Sigmoid colon (tissue), 4 donors: ENCODE data around the gene RSBN1L.

Experiments
- CTCF ChIP-seq, 4 experiments: fragments of 450-650 bp in 3 of 4; fragments of 200-600 bp in 1 of 4; IDR thresholded peaks; one replicate each; pipeline ENCODE4 v1.5.1; 2016 to 2019; ENCODE audit warnings: antibody characterized with exemption in 4 of 4, mild to moderate bottlenecking in 3 of 4, moderate library complexity in 2 of 4
- POLR2A ChIP-seq, 2 donors: fragments of 450-650 bp; IDR thresholded peaks; one replicate each; pipeline ENCODE4 v1.6.1; 2016; ENCODE audit warnings: antibody characterized with exemption in 2 of 2, mild to moderate bottlenecking in 2 of 2, moderate library complexity in 2 of 2
- POLR2AphosphoS5 ChIP-seq, 4 donors: sonication (generic); formaldehyde crosslinking; IDR thresholded peaks; one replicate each; pipeline ENCODE4 v1.6.1; 2017; ENCODE audit warnings: antibody characterized with exemption in 4 of 4

- TF ChIP-seq CTCF (IDR thresholded peaks at IDR 0.05) (no peak), POLR2A (IDR thresholded peaks at IDR 0.05) (no peak), POLR2AphosphoS5 (IDR thresholded peaks at IDR 0.05) (no peak)
These were observed 89.8 kb downstream of the RSBN1L start for GRCh38 chr7:77786018-77786417.
